ENCODE measurements around the gene AMIGO2.

DNA sequence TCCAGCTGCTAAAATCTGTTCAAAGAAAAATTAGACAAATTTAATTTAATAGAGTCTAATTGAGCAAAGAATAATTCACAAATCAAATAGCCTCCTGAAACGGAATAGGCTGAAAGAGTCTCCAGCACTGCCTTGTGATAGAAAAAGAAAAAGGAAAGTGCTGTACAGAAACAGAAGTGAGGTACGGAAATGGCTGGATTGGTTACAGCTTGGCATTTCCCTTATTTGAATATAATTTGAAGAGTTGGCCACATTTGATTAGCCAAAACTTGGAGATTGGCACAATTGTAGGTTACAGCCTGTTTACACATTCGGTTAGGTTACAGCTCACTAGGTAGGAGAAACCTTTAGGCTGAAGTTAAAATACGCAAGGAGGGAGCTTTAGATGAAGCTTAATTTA lies 25.1 kb downstream of the AMIGO2 start:
- no peak for TF ChIP-seq EZH2 (IDR thresholded peaks at IDR 0.05; ENCODE audit: low read length, missing control alignments)
- TF ChIP-seq, protein P1, sequence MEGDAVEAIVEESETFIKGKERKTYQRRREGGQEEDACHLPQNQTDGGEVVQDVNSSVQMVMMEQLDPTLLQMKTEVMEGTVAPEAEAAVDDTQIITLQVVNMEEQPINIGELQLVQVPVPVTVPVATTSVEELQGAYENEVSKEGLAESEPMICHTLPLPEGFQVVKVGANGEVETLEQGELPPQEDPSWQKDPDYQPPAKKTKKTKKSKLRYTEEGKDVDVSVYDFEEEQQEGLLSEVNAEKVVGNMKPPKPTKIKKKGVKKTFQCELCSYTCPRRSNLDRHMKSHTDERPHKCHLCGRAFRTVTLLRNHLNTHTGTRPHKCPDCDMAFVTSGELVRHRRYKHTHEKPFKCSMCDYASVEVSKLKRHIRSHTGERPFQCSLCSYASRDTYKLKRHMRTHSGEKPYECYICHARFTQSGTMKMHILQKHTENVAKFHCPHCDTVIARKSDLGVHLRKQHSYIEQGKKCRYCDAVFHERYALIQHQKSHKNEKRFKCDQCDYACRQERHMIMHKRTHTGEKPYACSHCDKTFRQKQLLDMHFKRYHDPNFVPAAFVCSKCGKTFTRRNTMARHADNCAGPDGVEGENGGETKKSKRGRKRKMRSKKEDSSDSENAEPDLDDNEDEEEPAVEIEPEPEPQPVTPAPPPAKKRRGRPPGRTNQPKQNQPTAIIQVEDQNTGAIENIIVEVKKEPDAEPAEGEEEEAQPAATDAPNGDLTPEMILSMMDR (conservative IDR thresholded peaks at IDR 0.05 in 1 of 2, IDR thresholded peaks at IDR 0.05 in 1 of 2; ENCODE audit: low read depth in 1 of 2, low read length in 2 of 2), result no peak

Data from fibroblast of lung (primary cell).